ENCODE results near the gene TNNT3. TPM values are rescaled to one million over a fixed set of nuclear protein-coding genes. Genes with fewer than 3 reads are reported as not detected.

Gene TNNT3
- total and polyA plus RNA-seq, 2 of the 4 experiments (the other 2 are of a cell fraction) = not detected

GRCh38 chr11:1930462-1930830 lies 10.9 kb downstream of the TNNT3 start:
- no peaks in the 10 kb centered on the region for H3K36me3 ChIP-seq (ENCODE audit: control insufficient read depth, insufficient read depth, low read length)
- H4K91ac ChIP-seq (ENCODE audit: insufficient read depth, low read depth, low read length) = no peak overlapping the region
- intact Hi-C loops (cut with micrococcal nuclease) = no loop called here
- TF ChIP-seq CHD1 (IDR thresholded peaks at IDR 0.05; ENCODE audit: low read depth, low read length) = no peak
- no peak for TF ChIP-seq CTCF (conservative IDR thresholded peaks at IDR 0.05; ENCODE audit: low read depth, low read length)
- no peak for TF ChIP-seq RFX5 (IDR thresholded peaks at IDR 0.05; ENCODE audit: low read depth, low read length)
- TF ChIP-seq USF2 (IDR thresholded peaks at IDR 0.05; ENCODE audit: low read depth, low read length) = no peak
- TF ChIP-seq MXI1 (IDR thresholded peaks at IDR 0.05; ENCODE audit: borderline replicate concordance, low read depth, low read length) = no peak
- TF ChIP-seq MAZ (IDR thresholded peaks at IDR 0.05; ENCODE audit: borderline replicate concordance, low read depth, low read length) = no peak
- no peak for TF ChIP-seq RCOR1 (IDR thresholded peaks at IDR 0.05; ENCODE audit: insufficient replicate concordance, low read length)
- no peak for TF ChIP-seq RAD21 (IDR thresholded peaks at IDR 0.05; ENCODE audit: low read length)
- no peak for TF ChIP-seq ELK1 (IDR thresholded peaks at IDR 0.05; ENCODE audit: borderline replicate concordance, low read depth, low read length)
- TF ChIP-seq SMC3 (IDR thresholded peaks at IDR 0.05; ENCODE audit: low read depth, low read length) = no peak
- TF ChIP-seq POLR2A (IDR thresholded peaks at IDR 0.05; ENCODE audit: low read depth, low read length) = no peak
- no peaks in the 10 kb centered on the region for H3K9me1 ChIP-seq (ENCODE audit: insufficient read depth, low read length)
- CTCF ChIA-PET = no interaction called here
- no peak overlapping the region for H2BK5ac ChIP-seq (ENCODE audit: low read depth, low read length, poor library complexity, severe bottlenecking)
- no peak overlapping the region for H3K4me2 ChIP-seq (ENCODE audit: low read depth, low read length)
- no peak overlapping the region for H3K23ac ChIP-seq (ENCODE audit: low read depth, low read length)
- H3K4ac ChIP-seq (ENCODE audit: low read depth, low read length) = no peak overlapping the region
- H2BK20ac ChIP-seq (ENCODE audit: low read depth, low read length) = no peak overlapping the region
- BruUV-seq (replicated peaks) = no TSS peak
- peaks cover 18% of the 10 kb centered on the region; the same call in 1 of the 2 replicates for H3K27me3 ChIP-seq (ENCODE audit: control insufficient read depth, insufficient read depth, low read length)
- no peak overlapping the region for H2BK15ac ChIP-seq (ENCODE audit: low read depth, low read length)
- no peaks in the 10 kb centered on the region for H4K20me1 ChIP-seq (ENCODE audit: insufficient read depth, low read length)
- no peaks in the 10 kb centered on the region for H3K9me3 ChIP-seq (ENCODE audit: control insufficient read depth, insufficient read depth, low read length)
- no peak overlapping the region for H3K18ac ChIP-seq (ENCODE audit: low read depth, low read length)
- no peak overlapping the region for H2BK120ac ChIP-seq (ENCODE audit: low read depth, low read length)
- POLR2A ChIA-PET (ENCODE audit: unreplicated experiment) = no interaction called here
- 86% methylated on average over 6 of the region's 9 CpGs; no CpG with 5 or more reads in 1 of the 2 experiments for WGBS, 2 experiments (ENCODE audit: extremely low coverage in 2 of 2, insufficient read length in 1 of 2)
- no peak overlapping the region for H2AK9ac ChIP-seq (replicated peaks; ENCODE audit: low read depth, low read length, poor library complexity)
- no peak overlapping the region for H3K9ac ChIP-seq (ENCODE audit: low read depth, low read length)
- no peak overlapping the region for H4K8ac ChIP-seq (ENCODE audit: low read depth in 2 of 2, low read length in 2 of 2)
- H2AK5ac ChIP-seq (ENCODE audit: low read depth, low read length) = no peak overlapping the region
- no peaks in the 10 kb centered on the region for H3K4me1 ChIP-seq (ENCODE audit: control insufficient read depth, insufficient read depth, low read length)
- dilution Hi-C loops (cut with HindIII; ENCODE audit: low sequenced_read_pairs, unreplicated experiment) = no loop called here
- H3K4me3 ChIP-seq (ENCODE audit: insufficient read depth, low read depth, low read length) = no peak overlapping the region
- in situ Hi-C loops (cut with MboI; ENCODE audit: low sequenced_read_pairs) = no loop called here
- H3K14ac ChIP-seq (replicated peaks; ENCODE audit: low read depth, low read length) = no peak overlapping the region
- DNase-seq (no peak), ATAC-seq (ENCODE audit: low read depth) (no peak)
- no peak overlapping the region for H2AFZ ChIP-seq (replicated peaks; ENCODE audit: low read length, poor library complexity)
- H3K27ac ChIP-seq (ENCODE audit: insufficient read depth, low read length) = no peak overlapping the region
- no peak overlapping the region for H4K5ac ChIP-seq (ENCODE audit: low read depth, low read length)
- no peak overlapping the region for H3K56ac ChIP-seq (ENCODE audit: extremely low read depth, insufficient read depth, low read length)
- no peaks in the 10 kb centered on the region for H3K79me1 ChIP-seq (ENCODE audit: low read depth in 1 of 2, low read length in 2 of 2)

Measured in IMR-90 (cell line).